ENCODE results near the gene CHST11.

GRCh38 chr12:104565606-104566243, 109.0 kb downstream of the CHST11 start:
- TF ChIP-seq POLR2AphosphoS5 (IDR thresholded peaks at IDR 0.05; ENCODE audit: borderline replicate concordance, low read depth, low read length), result no peak
- TF ChIP-seq EZH2 (IDR thresholded peaks at IDR 0.05), result no peak
